HUES64 (cell line): Measurements from ENCODE around the gene PSMD5.
A peak's percentile ranks its signal among the peaks of the same experiment; 100 is the strongest.

Experiments used
- H3K27ac ChIP-seq: 2 replicates; pipeline ENCODE4 v1.7.0; 2013; ENCODE audit warnings: low read depth, low read length, inconsistent platforms
- H3K27me3 ChIP-seq: 2 replicates; pipeline ENCODE4 v1.6.1; 2013; ENCODE audit warnings: mild to moderate bottlenecking, low read length; ENCODE audit not compliant: insufficient read depth
- H3K36me3 ChIP-seq: 2 replicates; pipeline ENCODE4 v1.6.1; 2013; ENCODE audit warnings: mild to moderate bottlenecking, low read length; ENCODE audit not compliant: insufficient read depth
- H3K4me1 ChIP-seq: 2 replicates; pipeline ENCODE4 v1.6.1; 2013; ENCODE audit warnings: mild to moderate bottlenecking, low read length, moderate library complexity; ENCODE audit not compliant: insufficient read depth
- H3K4me3 ChIP-seq: 2 replicates; pipeline ENCODE4 v1.5.1; 2013; ENCODE audit warnings: mild to moderate bottlenecking, low read length, moderate library complexity
- H3K9ac ChIP-seq: 2 replicates; pipeline ENCODE4 v1.6.1; 2013; ENCODE audit warnings: mild to moderate bottlenecking, low read depth, low read length
- H3K9me3 ChIP-seq: 2 replicates; pipeline ENCODE4 v1.6.1; 2013; ENCODE audit warnings: low read depth, low read length; ENCODE audit not compliant: insufficient read depth
- WGBS: fragments of 150-250, 120-280 bp; methylation state at CpG from one replicate; pipeline ENCODE4 v1.1.7; 2013; ENCODE audit warnings: missing lambda C conversion rate; 5-methylcytosine and 5-hydroxymethylcytosine counted together

The PSMD5 gene

GRCh38 chr9:120774719-120775118, 68.0 kb downstream of the PSMD5 start:
- Histone ChIP-seq H3K4me3 (no peak overlapping the region), H3K36me3 (peaks cover 79% of the 10 kb centered on the region), H3K27me3 (no peaks in the 10 kb centered on the region), H3K4me1 (no peaks in the 10 kb centered on the region), H3K27ac (no peak overlapping the region), H3K9ac (no peak overlapping the region), H3K9me3 (no peaks in the 10 kb centered on the region)
- 95% methylated on average over 4 of the region's 4 CpGs for WGBS

DNA sequence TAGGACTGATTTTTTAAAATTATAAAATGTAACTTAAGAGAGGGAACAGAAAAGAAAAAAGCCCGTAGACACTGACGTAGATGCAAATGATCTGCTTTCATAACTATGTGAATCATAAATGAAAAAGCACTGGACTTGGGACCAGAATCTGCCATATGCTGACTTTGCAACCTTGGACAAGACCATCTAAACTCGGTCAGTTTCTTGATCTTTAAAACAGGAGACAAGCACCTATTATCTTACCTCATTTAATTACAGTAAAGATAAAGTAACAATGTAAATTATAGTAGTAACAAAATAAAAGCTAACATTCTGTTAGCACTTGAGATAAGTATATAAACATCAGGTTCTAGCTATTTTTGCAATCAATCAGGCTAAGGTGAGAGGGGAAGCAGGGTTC, 69.5 kb downstream of the PSMD5 start:
- peaks cover 82% of the 10 kb centered on the region for H3K36me3 ChIP-seq
- no peak overlapping the region for H3K4me3 ChIP-seq
- 91% methylated on average over 3 of the region's 3 CpGs for WGBS
- no peak overlapping the region for H3K27ac ChIP-seq
- no peaks in the 10 kb centered on the region for H3K4me1 ChIP-seq
- H3K9ac ChIP-seq: no peak overlapping the region
- H3K9me3 ChIP-seq: no peaks in the 10 kb centered on the region
- H3K27me3 ChIP-seq: no peaks in the 10 kb centered on the region

GRCh38 chr9:120770931-120771330, 71.8 kb downstream of the PSMD5 start:
- Histone ChIP-seq H3K4me1 (no peaks in the 10 kb centered on the region), H3K36me3 (peaks cover 80% of the 10 kb centered on the region), H3K9ac (no peak overlapping the region), H3K27ac (no peak overlapping the region), H3K9me3 (no peaks in the 10 kb centered on the region), H3K27me3 (no peaks in the 10 kb centered on the region), H3K4me3 (no peak overlapping the region)
- WGBS: 97% methylated on average over 4 of the region's 4 CpGs

DNA sequence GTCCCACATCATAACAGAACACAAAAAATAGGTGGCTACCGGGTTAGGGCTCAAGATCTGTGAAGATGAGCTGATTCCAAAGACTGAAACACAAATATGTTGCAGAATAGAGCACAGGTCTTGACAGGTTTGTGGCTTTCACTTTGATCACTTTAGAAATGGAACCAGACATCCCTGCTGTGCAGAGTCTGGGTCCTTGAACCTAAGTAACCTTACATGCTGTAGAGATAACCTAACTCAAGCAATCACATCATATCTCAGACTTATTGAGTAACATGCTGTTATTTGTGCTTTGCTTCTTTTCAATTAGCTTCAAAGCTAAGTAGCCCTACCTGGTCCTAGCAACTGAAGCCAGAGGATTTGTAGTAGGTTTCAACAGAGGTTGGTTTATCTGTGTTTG, 73.8 kb downstream of the PSMD5 start:
- Histone ChIP-seq H3K4me3 (no peak overlapping the region), H3K9me3 (no peaks in the 10 kb centered on the region), H3K27ac (no peak overlapping the region), H3K9ac (no peak overlapping the region), H3K4me1 (no peaks in the 10 kb centered on the region), H3K36me3 (peaks cover 82% of the 10 kb centered on the region), H3K27me3 (no peaks in the 10 kb centered on the region)
- 85% methylated on average over 1 of the region's 1 CpG for WGBS

DNA sequence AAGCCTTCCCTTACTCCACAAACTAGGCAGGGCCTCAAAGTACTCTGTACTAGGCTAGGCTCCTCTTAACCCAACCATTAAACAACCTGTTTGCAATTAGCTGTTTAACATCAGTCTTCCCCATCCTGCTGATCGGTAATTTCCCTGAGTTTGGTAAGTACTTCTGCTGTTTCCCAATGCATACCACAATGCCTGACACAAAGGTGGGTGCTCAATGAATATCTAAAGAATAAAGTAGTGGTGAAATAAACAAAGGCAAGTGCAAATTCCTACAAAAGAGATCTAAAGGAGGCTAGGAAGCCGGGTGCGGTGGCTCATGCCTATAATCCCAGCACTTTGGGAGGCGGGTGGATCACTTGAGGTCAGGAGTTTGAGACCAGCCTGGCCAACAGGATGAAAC, 74.5 kb downstream of the PSMD5 start:
- no peak overlapping the region for H3K9ac ChIP-seq
- WGBS: 88% methylated on average over 4 of the region's 4 CpGs
- no peaks in the 10 kb centered on the region for H3K27me3 ChIP-seq
- H3K4me1 ChIP-seq: no peaks in the 10 kb centered on the region
- H3K9me3 ChIP-seq: no peaks in the 10 kb centered on the region
- H3K27ac ChIP-seq: peak overlapping the region; percentile 5; the same call in 1 of the 2 replicates
- no peak overlapping the region for H3K4me3 ChIP-seq
- H3K36me3 ChIP-seq: peaks cover 84% of the 10 kb centered on the region

GRCh38 chr9:120767451-120767850, 75.3 kb downstream of the PSMD5 start:
- Histone ChIP-seq H3K4me1 (no peaks in the 10 kb centered on the region), H3K27ac (no peak overlapping the region), H3K36me3 (peaks cover 86% of the 10 kb centered on the region), H3K4me3 (no peak overlapping the region), H3K9ac (no peak overlapping the region), H3K27me3 (no peaks in the 10 kb centered on the region), H3K9me3 (no peaks in the 10 kb centered on the region)
- WGBS: 92% methylated on average over 3 of the region's 3 CpGs
